22Rv1 (cell line): Measurements from ENCODE around the gene KRT81.

Experiments
- CTCF ChIP-seq: fragments of 450-650 bp; IDR thresholded peaks from 2 replicates; pipeline ENCODE4 v1.5.1; 2017; ENCODE audit warnings: mild to moderate bottlenecking
- ZFX ChIP-seq: fragments of 450-650 bp; IDR thresholded peaks from 2 replicates; pipeline ENCODE4 v1.6.1; 2017; ENCODE audit warnings: antibody characterized with exemption, borderline replicate concordance

- TF ChIP-seq CTCF (no peak), ZFX (no peak)
Measured at GRCh38 chr12:52236386-52237050, 54.8 kb downstream of the KRT81 start.
